GM11168 (cell line): ENCODE measurements around the gene TAT.

Source experiments
- in situ Hi-C: fragments of 300-500 bp; cut with MboI; formaldehyde crosslinking; loops from one replicate; pipeline ENCODE4 v1.12.0; 2022; ENCODE audit warnings: low sequenced_read_pairs; ENCODE audit not compliant: unreplicated experiment

TAT gene

DNA sequence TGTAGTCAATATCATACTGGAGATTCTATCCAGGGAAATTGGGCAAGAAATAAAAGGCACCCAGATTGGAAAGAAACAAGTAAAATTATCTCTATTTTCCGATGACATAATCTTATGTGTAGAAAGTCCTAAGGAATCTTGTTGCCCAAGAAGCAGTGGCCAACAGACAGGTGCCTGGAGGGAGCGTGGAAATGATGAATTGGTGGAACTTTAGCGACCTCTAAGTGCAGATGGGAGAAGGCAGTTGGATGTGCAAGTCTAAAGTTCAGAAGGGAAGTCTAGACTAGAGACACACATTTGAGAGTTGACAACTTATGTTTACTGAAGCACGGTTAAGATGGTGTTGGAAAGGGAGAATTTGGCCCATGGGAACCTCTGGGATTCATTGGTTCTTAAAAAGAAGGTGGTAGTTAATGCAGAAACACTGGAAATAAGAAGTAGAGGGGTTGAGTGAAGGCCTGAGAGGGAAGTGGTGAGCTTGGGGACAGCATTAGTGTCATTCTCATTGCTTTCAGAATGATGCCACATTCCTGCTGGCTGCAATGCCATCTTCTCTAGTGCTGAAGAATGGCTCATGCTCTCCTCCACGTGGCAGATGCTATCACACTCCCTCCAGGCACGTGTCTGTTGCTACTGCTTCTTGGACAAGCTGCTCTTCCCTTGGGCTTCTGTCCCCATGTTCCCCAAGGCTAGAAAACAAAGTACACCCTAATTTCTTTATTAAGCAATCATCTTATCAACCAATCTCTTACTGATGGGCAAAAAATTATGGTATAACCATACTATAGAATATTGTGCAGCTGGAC, 24.0 kb downstream of the TAT start:
- in situ Hi-C loops = loop anchor here (10.0 kb wide), 1 partner anchor 952 kb away; no protein-coding TSS in a partner anchor

DNA sequence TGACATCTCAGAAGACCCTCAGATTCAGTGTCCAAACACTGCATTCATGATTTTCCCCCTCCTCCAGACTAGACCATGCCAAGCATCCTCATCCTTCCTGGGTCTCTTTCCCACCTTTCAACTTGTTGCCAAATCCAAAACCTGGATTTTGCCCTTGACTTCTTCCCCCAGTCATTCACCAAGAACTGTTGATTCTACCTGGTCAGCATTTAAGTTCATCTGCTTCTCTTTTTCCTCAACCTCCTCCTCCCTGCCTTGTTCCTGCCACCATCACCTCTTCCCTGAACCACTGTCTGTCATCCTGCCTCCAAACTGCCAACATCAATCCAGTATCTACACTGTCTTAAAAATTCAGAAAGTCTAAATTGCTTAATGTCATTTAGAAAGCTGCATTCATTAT, 29.7 kb downstream of the TAT start:
- in situ Hi-C loops = no loop called here

DNA sequence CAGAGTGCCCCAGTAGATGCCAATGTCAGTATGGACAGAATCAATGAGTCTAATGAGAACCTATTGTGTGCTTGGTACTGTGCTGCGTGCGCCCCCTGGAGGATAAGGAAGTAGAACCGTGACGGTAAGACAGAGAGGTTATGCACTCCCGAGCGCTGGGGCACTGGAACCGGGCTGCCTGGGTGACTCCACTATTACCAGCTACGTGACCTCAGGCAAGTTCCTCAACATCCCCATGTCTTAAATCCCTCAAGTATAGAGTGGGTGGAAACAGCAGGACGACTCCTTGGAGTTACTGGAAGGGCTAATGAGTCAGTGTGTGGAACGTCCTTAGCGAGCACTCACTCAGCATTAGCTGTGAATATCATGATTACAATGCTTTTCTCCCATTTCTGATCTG, 34.5 kb downstream of the TAT start:
- in situ Hi-C loops = no loop called here

DNA sequence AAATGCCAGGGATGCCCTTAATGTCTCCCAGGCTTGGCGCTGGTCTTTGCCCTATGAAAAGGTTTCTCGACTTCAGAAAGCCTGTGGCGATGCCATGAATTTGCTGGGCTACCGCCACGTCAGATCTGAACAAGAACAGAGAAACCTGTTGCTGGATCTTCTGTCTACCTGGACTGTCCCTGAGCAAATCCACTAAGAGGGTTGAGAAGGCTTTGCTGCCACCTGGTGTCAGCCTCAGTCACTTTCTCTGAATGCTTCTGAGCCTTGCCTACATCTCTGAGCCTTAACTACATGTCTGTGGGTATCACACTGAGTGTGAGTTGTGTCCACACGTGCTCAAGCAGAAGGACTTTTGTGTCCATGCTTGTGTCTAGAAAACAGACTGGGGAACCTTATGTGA, 39.2 kb downstream of the TAT start:
- in situ Hi-C loops = no loop called here

DNA sequence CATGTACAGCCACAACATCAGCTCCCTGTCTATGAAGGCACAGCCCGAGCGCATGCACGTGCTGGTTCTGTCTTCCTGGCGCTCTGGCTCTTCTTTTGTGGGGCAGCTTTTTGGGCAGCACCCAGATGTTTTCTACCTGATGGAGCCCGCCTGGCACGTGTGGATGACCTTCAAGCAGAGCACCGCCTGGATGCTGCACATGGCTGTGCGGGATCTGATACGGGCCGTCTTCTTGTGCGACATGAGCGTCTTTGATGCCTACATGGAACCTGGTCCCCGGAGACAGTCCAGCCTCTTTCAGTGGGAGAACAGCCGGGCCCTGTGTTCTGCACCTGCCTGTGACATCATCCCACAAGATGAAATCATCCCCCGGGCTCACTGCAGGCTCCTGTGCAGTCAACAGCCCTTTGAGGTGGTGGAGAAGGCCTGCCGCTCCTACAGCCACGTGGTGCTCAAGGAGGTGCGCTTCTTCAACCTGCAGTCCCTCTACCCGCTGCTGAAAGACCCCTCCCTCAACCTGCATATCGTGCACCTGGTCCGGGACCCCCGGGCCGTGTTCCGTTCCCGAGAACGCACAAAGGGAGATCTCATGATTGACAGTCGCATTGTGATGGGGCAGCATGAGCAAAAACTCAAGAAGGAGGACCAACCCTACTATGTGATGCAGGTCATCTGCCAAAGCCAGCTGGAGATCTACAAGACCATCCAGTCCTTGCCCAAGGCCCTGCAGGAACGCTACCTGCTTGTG, 40.0 kb downstream of the TAT start:
- in situ Hi-C loops = no loop called here

DNA sequence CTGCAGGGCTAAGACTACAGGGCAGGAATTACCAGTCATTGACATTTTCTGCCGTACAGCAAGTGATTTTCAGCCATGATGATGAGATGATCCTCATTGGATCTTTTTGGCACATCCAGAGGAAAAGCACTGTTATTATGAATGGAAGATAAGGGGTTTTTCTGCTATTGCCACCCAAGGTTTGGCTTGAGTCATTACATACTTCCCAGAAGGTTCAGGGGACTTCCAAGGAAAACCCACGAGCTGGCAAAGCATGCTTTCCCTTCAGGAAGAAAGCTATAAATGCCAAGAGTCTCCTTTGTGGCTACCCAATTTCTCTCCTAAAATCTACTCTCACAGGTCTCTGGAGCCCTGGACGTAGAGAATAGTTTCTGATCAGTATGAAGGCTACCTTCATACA, 44.5 kb downstream of the TAT start:
- in situ Hi-C loops = no loop called here

DNA sequence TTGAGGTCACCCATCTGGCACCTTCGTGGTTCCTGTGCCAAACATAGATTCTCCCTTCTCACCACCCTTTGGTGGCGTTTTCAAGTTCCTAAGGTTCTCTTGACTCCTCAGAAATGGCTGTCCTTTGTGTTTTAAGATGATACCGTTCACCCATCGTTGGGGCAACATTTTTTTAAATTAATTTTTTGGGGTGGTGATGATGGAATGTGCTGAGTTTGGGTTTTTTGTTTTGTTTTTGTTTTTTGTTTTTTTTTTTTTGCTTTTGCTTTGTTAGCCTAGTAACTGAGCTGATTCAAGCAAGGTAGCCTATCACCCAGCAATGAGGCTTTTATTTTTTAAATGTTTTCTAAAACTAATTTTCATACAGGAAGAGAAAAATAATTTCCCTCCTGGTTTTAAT, 48.0 kb downstream of the TAT start:
- in situ Hi-C loops = no loop called here

DNA sequence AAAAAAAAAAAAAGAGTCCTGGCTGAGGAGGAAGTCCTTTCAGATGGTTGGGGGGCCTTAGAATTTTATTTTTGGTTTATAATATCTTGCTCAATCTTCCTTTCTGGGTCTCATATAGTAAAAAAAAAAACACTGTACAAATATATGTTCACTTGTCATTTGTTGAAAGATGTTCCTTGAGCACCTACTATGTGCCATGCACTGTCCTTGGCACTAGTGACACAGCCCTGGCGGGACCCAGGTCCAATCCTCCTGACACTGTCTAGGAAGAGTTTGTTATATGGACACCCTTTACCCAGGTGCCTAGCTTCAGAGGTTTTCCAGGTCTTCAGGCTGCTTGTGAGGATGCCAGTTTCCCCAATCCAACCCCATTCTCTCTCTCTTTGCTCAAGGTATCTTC, 48.6 kb downstream of the TAT start:
- in situ Hi-C loops = no loop called here

DNA sequence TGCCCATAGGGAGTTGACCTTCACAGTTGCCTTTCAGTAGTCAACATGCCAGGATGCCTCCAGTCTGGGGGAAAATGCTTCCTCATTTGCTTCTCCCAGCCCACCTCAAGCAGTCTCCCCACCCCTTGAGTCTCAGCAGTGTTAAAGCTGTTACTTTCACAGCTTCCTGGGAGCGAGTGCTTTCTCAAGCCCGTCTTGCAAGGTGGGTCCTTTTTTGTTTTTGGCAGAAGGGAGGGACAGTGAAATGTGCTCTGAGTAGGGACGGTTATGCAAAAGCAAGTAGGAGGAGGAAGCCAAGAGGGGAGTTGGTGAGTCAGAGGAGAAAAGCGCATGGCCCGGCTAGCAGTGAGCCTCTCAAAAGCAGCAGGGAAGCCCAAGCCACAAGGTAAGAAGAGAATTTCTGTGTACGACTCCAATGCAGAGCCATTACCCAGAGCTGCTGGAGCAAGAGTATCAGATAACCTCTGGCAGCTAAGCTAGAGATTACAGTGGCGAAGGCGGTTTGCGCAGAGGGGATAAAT, 50.7 kb downstream of the TAT start, which contains the start of gene CHST4:
TSS of gene CHST4 (plus strand) at position 316 of the 521 bp plus-strand sequence. CDS start 10,252 bp downstream, outside the sequence.
- in situ Hi-C loops = no loop called here

DNA sequence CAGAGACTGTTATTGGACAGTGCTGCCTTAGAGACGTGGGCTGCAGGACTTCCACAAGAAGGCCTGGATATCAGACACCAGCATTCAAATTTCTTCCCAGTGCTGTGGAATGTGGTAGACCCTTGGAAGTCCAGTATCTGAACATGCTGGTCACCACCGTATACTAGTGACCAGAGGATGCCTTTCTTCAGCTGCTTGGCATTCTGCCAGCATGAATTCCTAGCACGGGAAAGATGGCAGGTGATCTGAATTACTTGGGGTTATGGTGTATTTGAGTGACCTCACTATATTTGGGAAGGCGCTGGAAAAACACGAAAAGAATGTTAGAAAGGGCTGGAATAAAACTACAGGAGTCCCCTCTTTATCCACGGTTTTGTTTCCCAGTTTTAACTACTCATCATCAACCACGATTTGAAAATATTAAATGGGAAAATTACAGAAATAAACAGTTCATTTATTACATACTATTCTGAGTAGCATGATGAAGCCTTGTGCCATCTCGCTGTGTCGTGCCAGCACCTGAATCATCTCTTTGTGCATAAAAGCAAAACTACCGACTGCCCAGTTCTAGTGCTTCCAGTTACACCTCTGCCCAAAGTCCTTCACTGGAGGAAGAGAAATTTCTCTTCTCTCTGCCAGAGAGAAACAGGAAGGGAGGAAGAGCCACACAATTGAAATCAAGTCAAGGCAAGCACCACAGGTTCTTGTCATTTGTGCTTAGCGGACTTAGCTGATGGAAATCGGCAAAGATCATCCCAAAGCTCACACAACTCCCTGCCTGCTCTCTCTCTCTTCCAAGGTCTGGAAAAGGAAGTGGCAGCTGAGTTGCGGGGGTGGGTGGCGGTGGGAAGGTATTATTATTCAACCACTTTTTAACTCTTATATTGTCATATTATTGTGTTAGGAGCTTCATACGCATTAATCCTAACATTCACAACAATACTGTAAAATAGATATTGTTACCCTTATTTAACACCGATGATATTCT, 52.0 kb downstream of the TAT start:
- in situ Hi-C loops = no loop called here

DNA sequence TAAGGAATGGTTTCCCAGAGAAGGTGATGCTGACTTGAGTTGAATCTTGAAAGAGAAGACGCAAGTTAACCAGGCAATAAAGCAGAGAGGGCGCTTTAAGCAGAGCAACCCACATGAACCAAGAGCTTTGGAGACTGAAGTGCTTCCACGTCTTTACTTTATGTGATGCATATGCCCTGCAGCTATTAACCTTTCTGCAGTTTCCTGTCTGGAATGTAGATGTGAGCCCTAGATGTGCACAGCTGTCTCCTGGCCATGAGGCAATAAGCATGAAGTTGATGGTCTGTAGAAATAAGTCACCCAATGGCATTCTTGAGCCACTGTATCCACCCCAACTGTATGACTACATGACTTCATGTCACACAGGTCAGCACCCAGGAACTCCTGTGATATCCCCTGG, 56.3 kb downstream of the TAT start:
- in situ Hi-C loops = no loop called here
